Measurements from ENCODE around the gene OR1N2. TPM values are rescaled to one million over a fixed set of nuclear protein-coding genes. Genes with fewer than 3 reads are reported as not detected.

OR1N2 gene
- total RNA-seq, 1 donor from 2014 or later, result not detected

Other genes with a start within 250 kb of the OR1N2 start
- gene PTGS1, start 182.1 kb upstream of the OR1N2 start, total RNA-seq, result 4.7 TPM
- gene OR1J1, start 75.2 kb upstream of the OR1N2 start, total RNA-seq, result not detected
- gene OR1J2, start 42.3 kb upstream of the OR1N2 start, total RNA-seq, result not detected
- not detected for gene OR1J4, start 34.0 kb upstream of the OR1N2 start, total RNA-seq
- gene OR1N1, start 25.8 kb upstream of the OR1N2 start, total RNA-seq, result not detected
- gene OR1L8, start 30.3 kb downstream of the OR1N2 start, total RNA-seq, result 0.10 TPM
- not detected for gene OR1Q1, start 61.6 kb downstream of the OR1N2 start, total RNA-seq
- gene OR1B1, start 104.5 kb downstream of the OR1N2 start, total RNA-seq, result not detected
- gene OR1L1, start 108.6 kb downstream of the OR1N2 start, total RNA-seq, result not detected
- gene OR1L3, start 122.0 kb downstream of the OR1N2 start, total RNA-seq, result not detected
- gene OR1L4, start 170.9 kb downstream of the OR1N2 start, total RNA-seq, result not detected
- gene OR1L6, start 189.2 kb downstream of the OR1N2 start, total RNA-seq, result not detected
- gene OR5C1, start 235.8 kb downstream of the OR1N2 start, total RNA-seq, result not detected
- not detected for gene OR1K1, start 247.0 kb downstream of the OR1N2 start, total RNA-seq

Data from skin of body (tissue), 1 donor.